Activated CD8-positive, alpha-beta T cell treated with anti-CD3 and anti-CD28 coated beads, Interleukin-2, amount 10 ng/mL, durations not matched to agents 7 days and 5 days (primary cell): ENCODE data around the gene GREB1L. TPM values are rescaled to one million over a fixed set of nuclear protein-coding genes. Genes with fewer than 3 reads are reported as not detected.

Experiments
- ATAC-seq: fragments of 150-1000 bp; cut with Tn5 transposase; one replicate; pipeline ENCODE4 v1.10.0; 2021; ENCODE audit warnings: moderate library complexity
- CTCF ChIA-PET: fragments of 350-600 bp; sonication (Branson Sonifier 250); formaldehyde crosslinking; loops from one replicate; lab custom pipeline; 2021; ENCODE audit warnings: antibody characterized with exemption; lab: Charles Lee
- POLR2A ChIA-PET: fragments of 350-600 bp; sonication (Branson Sonifier 250); formaldehyde crosslinking; loops from one replicate; lab custom pipeline; 2021; ENCODE audit warnings: antibody characterized with exemption; lab: Charles Lee
- DNase-seq: peaks from one replicate; pipeline ENCODE4 v3.0.0-alpha.2; 2020
- H3K27ac Mint-ChIP-seq: one replicate; pipeline ENCODE4 v1.8.0; 2021; ENCODE audit warnings: mild to moderate bottlenecking, mixed read lengths
- H3K27me3 Mint-ChIP-seq: one replicate; pipeline ENCODE4 v1.8.0; 2021; ENCODE audit warnings: low read depth, mixed read lengths
- H3K36me3 Mint-ChIP-seq: one replicate; pipeline ENCODE4 v1.8.0; 2021; ENCODE audit warnings: low read depth, mixed read lengths
- H3K4me1 Mint-ChIP-seq: one replicate; pipeline ENCODE4 v1.8.0; 2021; ENCODE audit warnings: low read depth, mixed read lengths
- H3K4me3 Mint-ChIP-seq: one replicate; pipeline ENCODE4 v1.8.0; 2021; ENCODE audit warnings: mild to moderate bottlenecking, mixed read lengths
- H3K9me3 Mint-ChIP-seq: one replicate; pipeline ENCODE4 v1.8.0; 2022; ENCODE audit warnings: mixed read lengths; ENCODE audit not compliant: insufficient read depth
- total RNA-seq, 2 experiments: library from RNA; stranded (reverse); gene quantifications; one replicate each; pipeline ENCODE4 v1.2.3, GENCODE V29; 2021

Gene GREB1L
- total RNA-seq, 2 experiments from 2014 or later, result not detected

- CTCF ChIA-PET, result no interaction called here
These were observed 214.6 kb downstream of the GREB1L start for GRCh38 chr18:21456428-21457178.

GRCh38 chr18:21457179-21457535 is 215.1 kb downstream of the GREB1L start:
- CTCF ChIA-PET, result no interaction called here
- Mint-ChIP-seq H3K4me1 (no peaks in the 10 kb centered on the region), H3K27me3 (peaks cover 2% of the 10 kb centered on the region), H3K9me3 (no peaks in the 10 kb centered on the region), H3K27ac (no peak overlapping the region), H3K4me3 (no peak overlapping the region), H3K36me3 (no peaks in the 10 kb centered on the region)
- ATAC-seq, result no peak
- POLR2A ChIA-PET, result interaction anchor here (0.6 kb wide), 1 partner anchor 21 kb away, joined by 4 read pairs; no protein-coding TSS in a partner anchor
- no peak for DNase-seq

More at GRCh38 chr18:21456428-21457178, 214.6 kb downstream of the GREB1L start:
- Mint-ChIP-seq H3K9me3 (no peaks in the 10 kb centered on the region), H3K27me3 (peaks cover 5% of the 10 kb centered on the region), H3K4me1 (no peaks in the 10 kb centered on the region), H3K27ac (no peak overlapping the region), H3K4me3 (no peak overlapping the region), H3K36me3 (no peaks in the 10 kb centered on the region)
- ATAC-seq, result no peak
- no peak for DNase-seq
- POLR2A ChIA-PET, result no interaction called here

- DNase-seq, result no peak
- no peak for ATAC-seq
- Mint-ChIP-seq H3K27me3 (peaks cover 2% of the 10 kb centered on the region), H3K9me3 (no peaks in the 10 kb centered on the region), H3K4me1 (no peaks in the 10 kb centered on the region), H3K36me3 (no peaks in the 10 kb centered on the region), H3K27ac (no peak overlapping the region), H3K4me3 (no peak overlapping the region)
- CTCF ChIA-PET, result no interaction called here
- POLR2A ChIA-PET, result no interaction called here
These were observed 216.3 kb downstream of the GREB1L start for GRCh38 chr18:21458310-21458709.

- POLR2A ChIA-PET, result no interaction called here
- no peak overlapping the region for H3K27ac Mint-ChIP-seq
- H3K27me3 Mint-ChIP-seq, result peaks cover 2% of the 10 kb centered on the region
- ATAC-seq (no peak), DNase-seq (no peak)
- no peaks in the 10 kb centered on the region for H3K36me3 Mint-ChIP-seq
- H3K4me1 Mint-ChIP-seq, result no peaks in the 10 kb centered on the region
- H3K9me3 Mint-ChIP-seq, result no peaks in the 10 kb centered on the region
- no peak overlapping the region for H3K4me3 Mint-ChIP-seq
- CTCF ChIA-PET, result no interaction called here
These were observed 216.8 kb downstream of the GREB1L start for GRCh38 chr18:21458788-21459187.

- ATAC-seq, result no peak
- H3K27ac Mint-ChIP-seq, result no peak overlapping the region
- no peaks in the 10 kb centered on the region for H3K4me1 Mint-ChIP-seq
- peaks cover 2% of the 10 kb centered on the region for H3K27me3 Mint-ChIP-seq
- ChIA-PET CTCF (no interaction called here), POLR2A (no interaction called here)
- H3K9me3 Mint-ChIP-seq, result no peaks in the 10 kb centered on the region
- no peak overlapping the region for H3K4me3 Mint-ChIP-seq
- no peaks in the 10 kb centered on the region for H3K36me3 Mint-ChIP-seq
- DNase-seq, result no peak
These were observed 217.8 kb downstream of the GREB1L start for GRCh38 chr18:21459706-21460286.

- Mint-ChIP-seq H3K27me3 (peaks cover 3% of the 10 kb centered on the region), H3K36me3 (no peaks in the 10 kb centered on the region), H3K9me3 (no peaks in the 10 kb centered on the region), H3K4me1 (no peaks in the 10 kb centered on the region), H3K4me3 (no peak overlapping the region), H3K27ac (no peak overlapping the region)
- ChIA-PET POLR2A (no interaction called here), CTCF (no interaction called here)
- no peak for DNase-seq
- ATAC-seq, result no peak
These were observed 219.4 kb downstream of the GREB1L start for GRCh38 chr18:21461460-21461859.

- Mint-ChIP-seq H3K4me1 (no peaks in the 10 kb centered on the region), H3K27me3 (peaks cover 8% of the 10 kb centered on the region)
- CTCF ChIA-PET, result no interaction called here
These were observed 221.7 kb downstream of the GREB1L start for GRCh38 chr18:21463718-21464117.

GRCh38 chr18:21468514-21469164 is 226.6 kb downstream of the GREB1L start:
- DNase-seq (no peak), ATAC-seq (no peak)
- no peak overlapping the region for H3K27ac Mint-ChIP-seq
- H3K27me3 Mint-ChIP-seq, result peaks cover 11% of the 10 kb centered on the region
- H3K4me3 Mint-ChIP-seq, result no peak overlapping the region
- H3K4me1 Mint-ChIP-seq, result no peaks in the 10 kb centered on the region
- ChIA-PET CTCF (no interaction called here), POLR2A (no interaction called here)
- no peaks in the 10 kb centered on the region for H3K36me3 Mint-ChIP-seq
- H3K9me3 Mint-ChIP-seq, result no peaks in the 10 kb centered on the region

More at GRCh38 chr18:21463718-21464117, 221.7 kb downstream of the GREB1L start:
- H3K27ac Mint-ChIP-seq, result no peak overlapping the region
- no peak overlapping the region for H3K4me3 Mint-ChIP-seq
- POLR2A ChIA-PET, result no interaction called here
- ATAC-seq (no peak), DNase-seq (no peak)
- H3K36me3 Mint-ChIP-seq, result no peaks in the 10 kb centered on the region
- no peaks in the 10 kb centered on the region for H3K9me3 Mint-ChIP-seq

- ChIA-PET CTCF (no interaction called here), POLR2A (no interaction called here)
- ATAC-seq, result no peak
- DNase-seq, result no peak
- Mint-ChIP-seq H3K36me3 (no peaks in the 10 kb centered on the region), H3K4me1 (no peaks in the 10 kb centered on the region), H3K27ac (no peak overlapping the region), H3K9me3 (no peaks in the 10 kb centered on the region), H3K27me3 (peaks cover 3% of the 10 kb centered on the region), H3K4me3 (no peak overlapping the region)
These were observed 230.7 kb downstream of the GREB1L start for GRCh38 chr18:21472741-21473140.

GRCh38 chr18:21474621-21475020 is 232.6 kb downstream of the GREB1L start:
- ATAC-seq, result no peak
- Mint-ChIP-seq H3K27ac (no peak overlapping the region), H3K4me1 (no peaks in the 10 kb centered on the region), H3K36me3 (no peaks in the 10 kb centered on the region), H3K27me3 (peaks cover 3% of the 10 kb centered on the region), H3K9me3 (no peaks in the 10 kb centered on the region), H3K4me3 (no peak overlapping the region)
- CTCF ChIA-PET, result no interaction called here
- no peak for DNase-seq
- POLR2A ChIA-PET, result no interaction called here

GRCh38 chr18:21479721-21480120 is 237.7 kb downstream of the GREB1L start:
- Mint-ChIP-seq H3K9me3 (no peaks in the 10 kb centered on the region), H3K36me3 (no peaks in the 10 kb centered on the region), H3K27ac (no peak overlapping the region), H3K4me1 (no peaks in the 10 kb centered on the region), H3K27me3 (peaks cover 3% of the 10 kb centered on the region), H3K4me3 (no peak overlapping the region)
- CTCF ChIA-PET, result no interaction called here
- DNase-seq (no peak), ATAC-seq (no peak)
- POLR2A ChIA-PET, result no interaction called here

GRCh38 chr18:21481739-21482138 is 239.7 kb downstream of the GREB1L start:
- DNase-seq, result no peak
- POLR2A ChIA-PET, result no interaction called here

More at GRCh38 chr18:21481739-21482138, 239.7 kb downstream of the GREB1L start:
- CTCF ChIA-PET, result no interaction called here
- Mint-ChIP-seq H3K9me3 (no peaks in the 10 kb centered on the region), H3K27me3 (peaks cover 3% of the 10 kb centered on the region), H3K4me3 (no peak overlapping the region), H3K4me1 (no peaks in the 10 kb centered on the region), H3K27ac (no peak overlapping the region), H3K36me3 (no peaks in the 10 kb centered on the region)
- no peak for ATAC-seq
